ENCODE data around the gene AADACL3.

DNA sequence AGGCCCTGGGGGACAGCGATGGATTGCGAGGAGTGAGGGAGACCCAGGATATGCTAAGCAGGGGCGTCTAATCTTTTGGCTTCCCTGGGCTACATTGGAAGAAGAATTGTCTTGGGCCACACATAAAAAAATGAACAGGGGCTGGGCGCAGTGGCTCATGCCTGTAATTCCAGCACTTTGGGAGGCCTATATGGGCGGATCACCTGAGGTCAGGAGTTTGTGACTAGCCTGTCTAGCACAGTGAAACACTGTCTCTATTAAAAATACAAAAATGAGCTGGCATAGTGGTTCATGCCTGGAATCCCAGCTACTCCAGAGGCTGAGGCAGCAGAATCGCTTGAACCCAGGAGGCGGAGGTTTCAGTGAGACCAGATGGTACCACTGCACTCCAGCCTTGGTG lies 46.9 kb downstream of the AADACL3 start:
- TF ChIP-seq POLR2AphosphoS5 (IDR thresholded peaks at IDR 0.05) (no peak), POLR2A (IDR thresholded peaks at IDR 0.05; ENCODE audit: low read depth) (no peak), EP300 (IDR thresholded peaks at IDR 0.05) (no peak)
- TF ChIP-seq, protein P1, sequence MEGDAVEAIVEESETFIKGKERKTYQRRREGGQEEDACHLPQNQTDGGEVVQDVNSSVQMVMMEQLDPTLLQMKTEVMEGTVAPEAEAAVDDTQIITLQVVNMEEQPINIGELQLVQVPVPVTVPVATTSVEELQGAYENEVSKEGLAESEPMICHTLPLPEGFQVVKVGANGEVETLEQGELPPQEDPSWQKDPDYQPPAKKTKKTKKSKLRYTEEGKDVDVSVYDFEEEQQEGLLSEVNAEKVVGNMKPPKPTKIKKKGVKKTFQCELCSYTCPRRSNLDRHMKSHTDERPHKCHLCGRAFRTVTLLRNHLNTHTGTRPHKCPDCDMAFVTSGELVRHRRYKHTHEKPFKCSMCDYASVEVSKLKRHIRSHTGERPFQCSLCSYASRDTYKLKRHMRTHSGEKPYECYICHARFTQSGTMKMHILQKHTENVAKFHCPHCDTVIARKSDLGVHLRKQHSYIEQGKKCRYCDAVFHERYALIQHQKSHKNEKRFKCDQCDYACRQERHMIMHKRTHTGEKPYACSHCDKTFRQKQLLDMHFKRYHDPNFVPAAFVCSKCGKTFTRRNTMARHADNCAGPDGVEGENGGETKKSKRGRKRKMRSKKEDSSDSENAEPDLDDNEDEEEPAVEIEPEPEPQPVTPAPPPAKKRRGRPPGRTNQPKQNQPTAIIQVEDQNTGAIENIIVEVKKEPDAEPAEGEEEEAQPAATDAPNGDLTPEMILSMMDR (IDR thresholded peaks at IDR 0.05) = no peak
